ENCODE measurements around the gene BOD1L2. TPM values are rescaled to one million over a fixed set of nuclear protein-coding genes. Genes with fewer than 3 reads are reported as not detected.

The BOD1L2 gene
- total RNA-seq, 4 donors from 2014 or later = 0.19 TPM; not detected in 3

- TF ChIP-seq, protein P1, sequence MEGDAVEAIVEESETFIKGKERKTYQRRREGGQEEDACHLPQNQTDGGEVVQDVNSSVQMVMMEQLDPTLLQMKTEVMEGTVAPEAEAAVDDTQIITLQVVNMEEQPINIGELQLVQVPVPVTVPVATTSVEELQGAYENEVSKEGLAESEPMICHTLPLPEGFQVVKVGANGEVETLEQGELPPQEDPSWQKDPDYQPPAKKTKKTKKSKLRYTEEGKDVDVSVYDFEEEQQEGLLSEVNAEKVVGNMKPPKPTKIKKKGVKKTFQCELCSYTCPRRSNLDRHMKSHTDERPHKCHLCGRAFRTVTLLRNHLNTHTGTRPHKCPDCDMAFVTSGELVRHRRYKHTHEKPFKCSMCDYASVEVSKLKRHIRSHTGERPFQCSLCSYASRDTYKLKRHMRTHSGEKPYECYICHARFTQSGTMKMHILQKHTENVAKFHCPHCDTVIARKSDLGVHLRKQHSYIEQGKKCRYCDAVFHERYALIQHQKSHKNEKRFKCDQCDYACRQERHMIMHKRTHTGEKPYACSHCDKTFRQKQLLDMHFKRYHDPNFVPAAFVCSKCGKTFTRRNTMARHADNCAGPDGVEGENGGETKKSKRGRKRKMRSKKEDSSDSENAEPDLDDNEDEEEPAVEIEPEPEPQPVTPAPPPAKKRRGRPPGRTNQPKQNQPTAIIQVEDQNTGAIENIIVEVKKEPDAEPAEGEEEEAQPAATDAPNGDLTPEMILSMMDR (IDR thresholded peaks at IDR 0.05; ENCODE audit: low read depth) = no peak
These were observed 23.9 kb upstream of the BOD1L2 start for GRCh38 chr18:57122936-57123510.

DNA sequence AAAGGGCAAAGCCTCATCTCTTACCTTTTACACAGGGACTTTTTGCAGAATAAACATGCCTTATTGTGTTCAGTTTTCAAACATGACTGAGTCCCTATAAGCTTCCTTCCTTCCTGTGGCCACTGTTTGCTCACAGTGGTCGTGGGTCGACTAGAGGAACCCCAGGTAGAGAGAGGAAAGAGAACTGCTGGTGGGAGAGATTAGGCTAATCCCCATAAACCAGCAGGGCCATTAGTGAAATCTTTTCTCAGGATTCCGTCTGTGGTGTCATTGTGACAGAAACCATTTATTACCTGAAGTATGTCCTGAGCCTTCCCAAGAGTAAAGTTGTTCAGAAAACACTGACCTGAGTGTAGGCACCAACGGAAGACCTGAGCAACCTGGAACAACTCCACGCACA lies 21.3 kb upstream of the BOD1L2 start:
- TF ChIP-seq, protein P1 (IDR thresholded peaks at IDR 0.05; ENCODE audit: low read depth) = no peak

GRCh38 chr18:57128220-57128932 lies 18.5 kb upstream of the BOD1L2 start:
- TF ChIP-seq, protein P1 (IDR thresholded peaks at IDR 0.05; ENCODE audit: low read depth) = no peak

- TF ChIP-seq, protein P1 (IDR thresholded peaks at IDR 0.05; ENCODE audit: low read depth) = no peak
These were observed 15.8 kb upstream of the BOD1L2 start for GRCh38 chr18:57131101-57131500.

- TF ChIP-seq, protein P1 (IDR thresholded peaks at IDR 0.05; ENCODE audit: low read depth) = no peak
These were observed 15.1 kb upstream of the BOD1L2 start for GRCh38 chr18:57131782-57132181.

- TF ChIP-seq, protein P1 (IDR thresholded peaks at IDR 0.05; ENCODE audit: low read depth) = no peak
These were observed 12.2 kb upstream of the BOD1L2 start for GRCh38 chr18:57134618-57135135.

- TF ChIP-seq, protein P1 (IDR thresholded peaks at IDR 0.05; ENCODE audit: low read depth) = no peak
These were observed 11.2 kb upstream of the BOD1L2 start for GRCh38 chr18:57135699-57136098.

Data from subcutaneous adipose tissue (tissue), 4 donors.